Skeletal muscle tissue (tissue), 4 donors: Measurements from ENCODE around the gene SMG7. TPM values are rescaled to one million over a fixed set of nuclear protein-coding genes. Genes with fewer than 3 reads are reported as not detected.

Source experiments
- H3K27ac ChIP-seq: one replicate; pipeline ENCODE4 v1.7.0; 2013; ENCODE audit warnings: mild to moderate bottlenecking, low read depth, low read length, inconsistent platforms
- H3K27me3 ChIP-seq, 3 donors: one replicate each; pipeline ENCODE4 v1.7.0; 2013; ENCODE audit warnings: low read length in 3 of 3; ENCODE audit not compliant: control insufficient read depth in 3 of 3, insufficient read depth in 3 of 3
- H3K36me3 ChIP-seq, 3 donors: one replicate each; pipeline ENCODE4 v1.7.0; 2013; ENCODE audit warnings: low read length in 3 of 3; ENCODE audit not compliant: control insufficient read depth in 3 of 3, insufficient read depth in 3 of 3
- H3K4me1 ChIP-seq, 3 donors: one replicate each; pipeline ENCODE4 v1.7.0; 2013; ENCODE audit warnings: low read length in 3 of 3, mild to moderate bottlenecking in 3 of 3; ENCODE audit not compliant: control insufficient read depth in 3 of 3, insufficient read depth in 3 of 3
- H3K4me3 ChIP-seq, 3 donors: one replicate each; pipeline ENCODE4 v1.7.0; 2013; ENCODE audit warnings: low read length in 3 of 3
- H3K9ac ChIP-seq, 3 donors: one replicate each; pipeline ENCODE4 v1.7.0; 2013; ENCODE audit warnings: low read length in 3 of 3, mild to moderate bottlenecking in 3 of 3, moderate library complexity in 2 of 3, low read depth in 1 of 3
- H3K9me3 ChIP-seq, 3 donors: one replicate each; pipeline ENCODE4 v1.7.0; 2013; ENCODE audit warnings: low read length in 3 of 3; ENCODE audit not compliant: control insufficient read depth in 3 of 3
- total RNA-seq: library from RNA; depleted of rRNA; stranded (reverse); fragments of >200 nt; gene quantifications from one replicate; pipeline ENCODE4 v1.2.3, GENCODE V29; 2014
- donor health status: Osteomylitis.

The SMG7 gene
- total RNA-seq, 1 donor from 2014 or later = 9.4 TPM

DNA sequence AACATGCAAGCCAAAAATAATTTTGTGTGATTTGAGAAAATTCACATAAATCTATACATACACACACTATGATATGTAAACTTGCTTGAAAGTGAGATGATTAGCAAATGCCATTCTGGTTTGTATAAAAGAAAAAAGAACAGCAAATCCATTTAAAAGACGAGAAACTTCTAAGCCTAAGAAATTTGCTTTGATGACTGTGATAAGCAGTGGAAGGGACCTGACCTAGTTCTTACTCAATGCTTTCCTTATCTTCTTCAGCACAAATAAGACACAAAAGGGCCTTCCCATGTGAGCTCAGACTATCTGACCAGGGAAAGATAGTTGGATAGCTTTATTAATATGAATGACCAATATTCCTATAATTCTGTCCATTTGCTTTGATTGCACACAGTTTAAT lies 28.8 kb upstream of the SMG7 start:
- no peaks in the 10 kb centered on the region for H3K4me1 ChIP-seq
- no peaks in the 10 kb centered on the region for H3K9me3 ChIP-seq
- H3K4me3 ChIP-seq = no peak overlapping the region
- no peak overlapping the region for H3K9ac ChIP-seq
- no peaks in the 10 kb centered on the region for H3K36me3 ChIP-seq
- H3K27me3 ChIP-seq = no peaks in the 10 kb centered on the region
- H3K27ac ChIP-seq = no peak overlapping the region

DNA sequence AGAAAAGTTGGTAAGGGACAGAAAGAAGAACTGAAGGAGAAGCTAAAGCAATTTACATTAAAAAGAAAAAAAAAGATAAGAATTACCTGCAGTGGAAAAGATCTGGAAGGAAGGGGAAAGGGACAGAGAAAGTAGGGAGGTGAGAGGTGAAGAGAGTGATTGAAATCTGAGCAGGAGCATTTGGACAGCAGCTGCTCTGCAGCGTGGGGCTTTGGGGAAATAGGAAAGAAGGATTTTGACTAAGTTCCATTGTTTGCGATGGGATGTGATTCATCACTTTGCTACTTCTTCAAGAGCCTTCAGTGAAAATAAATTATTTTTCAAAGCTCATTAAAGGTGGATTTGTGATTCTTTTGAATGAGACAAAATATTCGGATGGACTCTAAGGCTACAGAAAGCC lies 28.1 kb upstream of the SMG7 start:
- Histone ChIP-seq H3K9ac (no peak overlapping the region), H3K27me3 (no peaks in the 10 kb centered on the region), H3K27ac (no peak overlapping the region), H3K9me3 (no peaks in the 10 kb centered on the region), H3K36me3 (no peaks in the 10 kb centered on the region), H3K4me1 (no peaks in the 10 kb centered on the region), H3K4me3 (no peak overlapping the region)

GRCh38 chr1:183449223-183449770 lies 23.0 kb upstream of the SMG7 start:
- no peaks in the 10 kb centered on the region for H3K4me1 ChIP-seq
- no peaks in the 10 kb centered on the region for H3K9me3 ChIP-seq
- H3K27me3 ChIP-seq = peaks cover 0 to 3% (median 0%) of the 10 kb centered on the region in 3 donors
- H3K9ac ChIP-seq = no peak overlapping the region
- H3K27ac ChIP-seq = no peak overlapping the region
- H3K36me3 ChIP-seq = no peaks in the 10 kb centered on the region
- H3K4me3 ChIP-seq = no peak overlapping the region

- Histone ChIP-seq H3K27ac (no peak overlapping the region), H3K9me3 (no peaks in the 10 kb centered on the region), H3K36me3 (no peaks in the 10 kb centered on the region), H3K4me1 (no peaks in the 10 kb centered on the region), H3K4me3 (no peak overlapping the region), H3K9ac (no peak overlapping the region), H3K27me3 (peaks cover 0 to 6% (median 0%) of the 10 kb centered on the region in 3 donors)
Measured at GRCh38 chr1:183450093-183450492, 22.2 kb upstream of the SMG7 start.

DNA sequence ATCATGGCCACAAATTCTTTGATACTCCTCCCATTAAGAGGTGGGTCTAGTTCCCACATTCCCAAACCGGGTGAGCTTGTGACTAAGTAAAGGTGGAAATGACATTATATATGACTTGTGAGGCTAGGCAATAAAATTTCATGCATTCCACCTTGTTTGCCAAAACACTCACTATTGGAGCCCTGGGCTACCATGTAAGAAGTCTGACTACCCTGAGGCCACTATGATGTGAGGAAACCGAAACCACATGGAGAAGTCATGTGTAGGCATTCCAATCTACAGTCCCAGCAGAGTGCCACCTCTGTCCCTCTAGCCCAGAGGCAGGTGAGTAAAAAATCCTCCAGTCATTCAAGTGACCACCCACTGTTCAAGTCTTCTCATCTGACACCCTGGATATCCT lies 17.9 kb upstream of the SMG7 start:
- peaks cover 0 to 6% (median 0%) of the 10 kb centered on the region in 3 donors for H3K27me3 ChIP-seq
- no peaks in the 10 kb centered on the region for H3K36me3 ChIP-seq
- H3K9ac ChIP-seq = no peak overlapping the region
- H3K27ac ChIP-seq = no peak overlapping the region
- H3K9me3 ChIP-seq = no peaks in the 10 kb centered on the region
- no peaks in the 10 kb centered on the region for H3K4me1 ChIP-seq
- no peak overlapping the region for H3K4me3 ChIP-seq

GRCh38 chr1:183456826-183457225 lies 15.5 kb upstream of the SMG7 start:
- H3K9ac ChIP-seq = no peak overlapping the region
- no peaks in the 10 kb centered on the region for H3K9me3 ChIP-seq

DNA sequence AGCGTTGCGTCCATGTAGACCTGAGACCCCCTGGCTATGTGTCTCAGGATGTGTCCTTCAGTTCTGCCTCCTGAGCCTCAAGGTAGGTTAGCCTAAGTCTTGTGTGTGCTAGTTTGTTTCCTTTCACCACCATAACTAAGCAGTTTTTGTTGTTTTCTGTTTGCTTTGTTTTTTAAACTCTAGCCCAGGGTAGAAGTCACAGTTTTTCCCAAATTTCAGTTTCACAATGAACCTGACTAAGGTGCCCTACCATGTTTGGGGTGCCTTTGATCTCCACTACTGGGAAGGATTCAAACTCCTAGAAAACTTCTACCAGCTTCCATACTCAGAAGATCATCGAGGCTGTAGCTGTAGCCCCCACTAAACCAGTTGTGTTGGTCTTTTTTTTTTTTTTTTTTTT lies 14.8 kb upstream of the SMG7 start:
- H3K9ac ChIP-seq = no peak overlapping the region
- no peaks in the 10 kb centered on the region for H3K4me1 ChIP-seq
- H3K4me3 ChIP-seq = no peak overlapping the region
- no peaks in the 10 kb centered on the region for H3K9me3 ChIP-seq
- peaks cover 0 to 6% (median 0%) of the 10 kb centered on the region in 3 donors for H3K27me3 ChIP-seq
- H3K27ac ChIP-seq = no peak overlapping the region
- H3K36me3 ChIP-seq = no peaks in the 10 kb centered on the region

More at GRCh38 chr1:183456826-183457225, 15.5 kb upstream of the SMG7 start:
- H3K27me3 ChIP-seq = peaks cover 0 to 6% (median 0%) of the 10 kb centered on the region in 3 donors
- no peak overlapping the region for H3K4me3 ChIP-seq
- no peaks in the 10 kb centered on the region for H3K4me1 ChIP-seq
- no peaks in the 10 kb centered on the region for H3K36me3 ChIP-seq
- H3K27ac ChIP-seq = no peak overlapping the region

DNA sequence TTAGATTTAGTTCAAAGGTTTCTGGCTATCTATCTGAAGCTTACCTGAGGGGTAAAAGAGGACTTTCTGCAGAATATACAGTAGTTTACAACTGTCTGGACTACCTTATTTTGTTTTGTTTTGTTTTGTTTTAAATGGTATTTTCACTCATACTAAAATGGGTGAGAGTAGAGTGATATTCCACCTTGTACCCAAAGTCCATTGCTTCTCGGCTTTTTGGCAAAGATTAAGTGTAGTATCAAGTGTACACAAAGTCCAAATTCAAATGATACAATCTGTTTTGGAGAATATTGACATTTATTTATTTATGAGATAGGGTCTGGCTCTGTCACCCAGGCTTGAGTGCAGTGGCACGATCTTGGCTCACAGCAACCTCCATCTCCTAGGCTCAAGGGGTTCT lies 11.7 kb upstream of the SMG7 start:
- H3K36me3 ChIP-seq = no peaks in the 10 kb centered on the region
- no peaks in the 10 kb centered on the region for H3K9me3 ChIP-seq
- no peaks in the 10 kb centered on the region for H3K27me3 ChIP-seq
- no peak overlapping the region for H3K27ac ChIP-seq
- H3K4me3 ChIP-seq = no peak overlapping the region
- H3K4me1 ChIP-seq = no peaks in the 10 kb centered on the region
- no peak overlapping the region for H3K9ac ChIP-seq

DNA sequence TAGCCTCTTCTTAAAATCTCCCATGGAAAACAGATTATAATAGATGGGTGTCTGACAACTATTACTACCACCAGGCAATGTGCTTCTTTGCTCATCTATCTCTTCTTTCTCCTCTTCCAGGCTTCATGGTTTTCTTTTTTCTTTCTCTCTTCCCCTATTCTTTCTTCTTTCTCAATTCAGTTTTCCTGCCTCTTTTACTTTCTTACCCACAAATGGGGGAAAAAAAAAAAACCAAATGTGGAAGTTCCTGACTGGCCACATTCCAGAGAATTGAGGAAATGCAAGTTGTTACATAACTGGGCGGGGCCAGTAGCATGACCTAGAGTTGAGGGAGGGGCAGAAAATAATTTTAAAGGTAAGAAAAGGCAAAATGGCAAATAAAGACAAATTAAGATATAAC lies 10.9 kb upstream of the SMG7 start:
- no peak overlapping the region for H3K27ac ChIP-seq
- no peaks in the 10 kb centered on the region for H3K4me1 ChIP-seq
- peaks cover 0 to 2% (median 0%) of the 10 kb centered on the region in 3 donors for H3K27me3 ChIP-seq
- H3K36me3 ChIP-seq = no peaks in the 10 kb centered on the region
- no peak overlapping the region for H3K9ac ChIP-seq
- no peaks in the 10 kb centered on the region for H3K9me3 ChIP-seq
- no peak overlapping the region for H3K4me3 ChIP-seq

DNA sequence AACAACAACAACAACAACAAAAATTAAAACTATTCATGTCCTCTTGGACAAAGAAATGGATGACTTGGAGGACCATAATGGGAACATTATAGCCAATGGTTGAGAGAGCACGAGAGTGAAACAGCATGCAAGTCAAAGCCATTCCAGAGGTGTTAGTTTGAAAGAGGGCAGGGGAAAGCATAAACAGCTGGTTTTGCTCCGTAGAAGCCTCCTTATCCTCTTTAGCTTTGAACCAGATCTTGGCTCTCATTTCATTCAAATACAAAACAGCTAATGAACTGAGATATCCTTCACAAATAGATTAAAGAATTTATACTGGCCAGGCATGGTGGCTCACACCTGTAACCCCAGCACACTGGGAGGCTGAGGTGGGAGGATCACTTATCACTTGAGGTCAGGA lies 8.7 kb upstream of the SMG7 start:
- no peak overlapping the region for H3K9ac ChIP-seq
- no peak overlapping the region for H3K4me3 ChIP-seq
- H3K9me3 ChIP-seq = no peaks in the 10 kb centered on the region
- no peak overlapping the region for H3K27ac ChIP-seq
- peaks cover 0 to 2% (median 0%) of the 10 kb centered on the region in 3 donors for H3K27me3 ChIP-seq
- H3K36me3 ChIP-seq = no peaks in the 10 kb centered on the region
- H3K4me1 ChIP-seq = no peaks in the 10 kb centered on the region
